ENCODE results near the gene RFPL3. TPM values are rescaled to one million over a fixed set of nuclear protein-coding genes. Genes with fewer than 3 reads are reported as not detected.

RFPL3 gene
- total and polyA plus RNA-seq, 10 of the 15 experiments (the other 5 are each of a cell fraction or from before 2014, with no cell fraction given) = not detected

DNA sequence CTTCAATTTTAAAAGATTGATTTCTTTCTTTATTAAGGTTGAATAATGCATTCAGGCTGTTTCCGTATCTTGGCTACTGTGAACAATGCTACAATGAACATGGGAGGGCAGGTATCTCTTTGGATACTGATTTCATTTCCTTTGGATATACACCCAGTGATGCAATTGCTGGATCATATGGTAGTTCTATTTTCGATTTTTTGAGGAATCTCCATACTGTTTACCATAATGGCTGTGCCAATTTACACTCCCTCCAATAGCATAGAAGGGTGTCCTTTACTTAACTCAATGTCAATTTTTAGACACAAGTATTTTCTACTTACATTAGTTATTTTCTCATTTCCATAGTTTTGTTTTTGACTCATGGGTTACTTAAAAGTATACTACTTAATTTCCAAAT, 46.4 kb downstream of the RFPL3 start:
- DNase-seq (ENCODE audit: low read depth, low spot score) = no peak

More for the DNA sequence above, 46.4 kb downstream of the RFPL3 start:
- CTCF ChIA-PET = interaction anchor here (1.4 kb wide), 1 partner anchor 70 kb away, joined by 4 read pairs; no protein-coding TSS in a partner anchor
- no peak overlapping the region for H3K9ac ChIP-seq (ENCODE audit: control insufficient read depth, insufficient read depth, low read length)
- intact Hi-C loops (cut with micrococcal nuclease; ENCODE audit: unreplicated experiment) = no loop called here
- no peak for ATAC-seq
- SMC1A ChIA-PET (ENCODE audit: uncharacterized antibody, unreplicated experiment) = interaction anchor here (1.1 kb wide), 1 partner anchor 73 kb away, joined by 3 read pairs; no protein-coding TSS in a partner anchor
- H3K9me3 ChIP-seq (replicated peaks; ENCODE audit: control insufficient read depth, insufficient read depth, low read length) = no peaks in the 10 kb centered on the region
- no peak overlapping the region for H2AFZ ChIP-seq (ENCODE audit: control insufficient read depth, low read depth, low read length)
- no TSS peak for BruUV-seq (replicated peaks)
- H3K4me1 ChIP-seq (ENCODE audit: control insufficient read depth, insufficient read depth, low read length) = peaks cover 9% of the 10 kb centered on the region; the same call in 1 of the 2 replicates
- TF ChIP-seq RELA (IDR thresholded peaks at IDR 0.05; ENCODE audit: borderline replicate concordance, partially characterized antibody) = no peak
- TF ChIP-seq PAX5 (IDR thresholded peaks at IDR 0.05; ENCODE audit: borderline replicate concordance, low read depth, low read length) = no peak
- no peak for TF ChIP-seq YY1 (IDR thresholded peaks at IDR 0.05; ENCODE audit: low read depth, low read length)
- no peak for TF ChIP-seq ATF7 (IDR thresholded peaks at IDR 0.05; ENCODE audit: low read depth)
- TF ChIP-seq, protein P1, sequence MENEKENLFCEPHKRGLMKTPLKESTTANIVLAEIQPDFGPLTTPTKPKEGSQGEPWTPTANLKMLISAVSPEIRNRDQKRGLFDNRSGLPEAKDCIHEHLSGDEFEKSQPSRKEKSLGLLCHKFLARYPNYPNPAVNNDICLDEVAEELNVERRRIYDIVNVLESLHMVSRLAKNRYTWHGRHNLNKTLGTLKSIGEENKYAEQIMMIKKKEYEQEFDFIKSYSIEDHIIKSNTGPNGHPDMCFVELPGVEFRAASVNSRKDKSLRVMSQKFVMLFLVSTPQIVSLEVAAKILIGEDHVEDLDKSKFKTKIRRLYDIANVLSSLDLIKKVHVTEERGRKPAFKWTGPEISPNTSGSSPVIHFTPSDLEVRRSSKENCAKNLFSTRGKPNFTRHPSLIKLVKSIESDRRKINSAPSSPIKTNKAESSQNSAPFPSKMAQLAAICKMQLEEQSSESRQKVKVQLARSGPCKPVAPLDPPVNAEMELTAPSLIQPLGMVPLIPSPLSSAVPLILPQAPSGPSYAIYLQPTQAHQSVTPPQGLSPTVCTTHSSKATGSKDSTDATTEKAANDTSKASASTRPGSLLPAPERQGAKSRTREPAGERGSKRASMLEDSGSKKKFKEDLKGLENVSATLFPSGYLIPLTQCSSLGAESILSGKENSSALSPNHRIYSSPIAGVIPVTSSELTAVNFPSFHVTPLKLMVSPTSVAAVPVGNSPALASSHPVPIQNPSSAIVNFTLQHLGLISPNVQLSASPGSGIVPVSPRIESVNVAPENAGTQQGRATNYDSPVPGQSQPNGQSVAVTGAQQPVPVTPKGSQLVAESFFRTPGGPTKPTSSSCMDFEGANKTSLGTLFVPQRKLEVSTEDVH (IDR thresholded peaks at IDR 0.05; ENCODE audit: low read depth, partially characterized antibody) = no peak
- no peak for TF ChIP-seq PBX3 (IDR thresholded peaks at IDR 0.05; ENCODE audit: insufficient replicate concordance, low read depth, low read length)
- no peak for TF ChIP-seq HDGF (IDR thresholded peaks at IDR 0.05)
- TF ChIP-seq ZSCAN29 (IDR thresholded peaks at IDR 0.05) = no peak
- TF ChIP-seq SMAD1 (IDR thresholded peaks at IDR 0.05; ENCODE audit: low read depth, partially characterized antibody) = no peak
- TF ChIP-seq HCFC1 (IDR thresholded peaks at IDR 0.05; ENCODE audit: low read length) = no peak
- no peak for TF ChIP-seq NFXL1 (IDR thresholded peaks at IDR 0.05; ENCODE audit: borderline replicate concordance)
- peaks cover 6 to 21% of the 10 kb centered on the region in 2 experiments; a peak in 3 of 4 replicates for H3K36me3 ChIP-seq (ENCODE audit: control insufficient read depth in 2 of 2, insufficient read depth in 2 of 2, low read length in 1 of 2)
- peaks cover 2% of the 10 kb centered on the region for H3K79me2 ChIP-seq (ENCODE audit: control insufficient read depth, insufficient read depth, low read length)
- WGBS (ENCODE audit: insufficient coverage, insufficient replicate concordance, low lambda C conversion rate, missing lambda C conversion rate) = 73% methylated on average over 2 of the region's 2 CpGs
- H3K4me2 ChIP-seq (ENCODE audit: control insufficient read depth, insufficient read depth) = no peak overlapping the region
- H3K27ac ChIP-seq (ENCODE audit: control insufficient read depth, insufficient read depth) = no peak overlapping the region
- no peaks in the 10 kb centered on the region for H3K27me3 ChIP-seq (replicated peaks in 1 of 2; ENCODE audit: control insufficient read depth in 2 of 2, insufficient read depth in 2 of 2, low read length in 1 of 2)
- RAD21 ChIA-PET (ENCODE audit: unreplicated experiment) = no interaction called here
- POLR2A ChIA-PET = no interaction called here
- no peak overlapping the region for H3K4me3 ChIP-seq
- no peak for FAIRE-seq
- no peaks in the 10 kb centered on the region for H4K20me1 ChIP-seq (ENCODE audit: control insufficient read depth, insufficient read depth)
- in situ Hi-C loops (cut with MboI) = no loop called here

Measured in GM12878 (cell line).